Stimulated activated CD4-positive, alpha-beta T cell treated with anti-CD3 and anti-CD28 coated beads, TNF-alpha, amount 100 ng/mL, for 24 hours (primary cell): ENCODE results near the gene SMDT1.

ENCODE experiments used
- DNase-seq, 3 experiments: peaks; one replicate each; pipeline ENCODE4 v3.0.0-alpha.2; 2020; ENCODE audit warnings: low read depth in 3 of 3

The SMDT1 gene

DNA sequence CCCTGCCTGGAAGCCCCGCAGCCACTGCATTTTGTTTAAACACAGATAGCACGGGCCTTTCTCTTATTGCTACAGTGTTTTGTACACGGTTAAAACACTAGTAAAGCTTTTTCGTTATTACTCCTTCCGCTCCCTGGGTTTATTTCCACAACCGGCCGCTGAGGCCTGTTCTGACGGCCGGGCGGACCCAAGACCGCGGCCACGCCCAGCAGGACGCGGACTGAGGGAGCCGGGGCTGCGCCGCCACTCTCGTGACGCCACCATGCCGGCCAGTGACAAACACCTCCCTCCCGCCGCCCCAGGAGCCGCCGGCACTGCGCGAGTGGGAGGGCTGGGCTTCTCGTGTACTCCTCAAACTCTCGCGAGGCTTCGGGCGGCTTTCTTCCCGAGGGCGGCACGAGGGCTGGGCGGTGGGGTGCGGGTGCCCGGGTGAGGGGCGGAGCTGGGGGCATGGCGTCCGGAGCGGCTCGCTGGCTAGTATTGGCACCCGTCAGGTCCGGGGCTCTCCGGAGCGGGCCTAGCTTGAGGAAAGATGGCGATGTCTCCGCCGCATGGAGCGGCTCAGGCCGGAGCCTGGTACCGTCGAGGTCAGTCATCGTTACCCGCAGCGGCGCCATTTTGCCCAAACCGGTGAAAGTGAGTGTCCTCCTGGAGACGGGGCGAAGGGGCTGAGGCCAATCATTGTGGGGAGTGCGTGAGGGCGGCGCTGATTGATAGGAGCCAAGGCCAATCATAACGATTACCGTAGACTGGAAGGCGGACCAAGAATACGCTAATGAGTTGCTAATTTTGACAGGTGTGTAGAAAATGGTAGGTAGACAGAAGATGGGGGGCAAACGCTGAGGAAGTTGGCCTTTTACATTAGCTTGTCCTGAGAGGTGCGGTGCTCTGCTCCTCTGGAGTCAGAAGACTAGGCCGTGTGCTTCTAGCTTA is at the start of gene SMDT1:
Gene SMDT1, plus strand, starts transcription at position 382 of the 933 bp plus-strand sequence. Its CDS starts 69 bp downstream, at position 451.
- peak; percentile 93 to 98 (median 95) for DNase-seq

DNA sequence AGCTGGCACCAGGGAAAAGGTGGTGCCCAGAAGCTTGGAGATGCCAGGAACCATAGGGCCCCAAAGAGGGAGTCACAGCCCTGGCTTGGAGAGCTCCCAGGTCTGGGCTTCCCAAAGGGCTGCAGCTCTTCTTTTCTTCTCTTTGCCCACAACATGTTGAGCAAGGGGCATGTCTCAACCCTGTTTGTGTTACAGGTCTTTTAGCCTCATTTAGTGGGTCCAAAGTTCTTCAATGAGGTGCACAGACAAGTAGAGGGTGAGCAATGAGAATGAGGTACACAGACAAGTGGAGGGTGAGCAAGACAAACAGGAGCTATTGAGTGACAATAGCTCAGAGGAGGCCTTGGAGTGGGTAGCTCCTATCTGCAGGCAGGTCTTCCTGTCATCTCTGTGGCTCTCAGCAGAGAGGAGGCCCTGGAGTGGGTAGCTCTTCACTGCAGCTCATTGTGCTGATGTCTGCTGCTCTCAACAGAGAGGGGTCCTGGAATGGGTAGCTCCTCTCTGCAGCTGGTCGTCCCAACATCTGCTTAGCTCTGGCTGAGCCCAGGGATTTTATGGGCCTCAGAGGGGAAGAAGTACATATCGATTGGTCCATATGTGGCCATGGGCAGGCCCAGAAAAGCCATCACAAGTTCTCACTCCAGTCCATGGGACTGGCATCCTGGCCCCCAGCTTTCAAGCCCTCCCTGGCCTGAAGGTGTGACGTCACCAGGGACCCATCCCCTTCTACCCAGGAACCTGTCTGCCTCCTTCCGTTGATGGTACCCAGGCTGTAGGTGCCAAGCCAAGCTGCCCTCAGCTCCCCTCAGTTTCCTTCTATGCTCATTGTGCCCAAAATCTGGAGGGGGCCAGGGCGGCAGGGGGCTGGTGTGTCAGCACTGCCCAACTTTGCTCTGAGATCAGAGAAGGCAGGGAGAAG is 46.0 kb upstream of the SMDT1 start:
- no peak for DNase-seq

DNA sequence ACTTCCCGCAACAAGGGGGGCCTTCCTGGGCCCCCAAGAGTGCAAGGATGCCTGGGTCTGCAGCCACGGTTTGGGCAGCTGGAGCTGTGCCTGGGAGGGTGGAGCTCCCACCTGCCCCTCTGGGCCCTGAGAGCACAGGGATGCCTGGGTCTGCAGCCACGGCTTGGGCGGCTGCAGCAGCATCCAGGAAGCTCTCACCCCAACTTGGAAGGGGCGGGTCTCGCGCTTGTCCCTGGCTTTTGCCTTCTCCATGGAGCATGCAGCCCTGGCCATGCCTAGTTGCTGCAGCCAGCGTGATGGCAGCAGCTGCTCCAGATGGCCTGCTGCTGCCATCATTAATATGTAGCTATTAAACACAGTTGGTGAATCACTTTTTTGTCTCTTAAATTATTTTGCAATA is 44.2 kb upstream of the SMDT1 start:
- no peak for DNase-seq

GRCh38 chr22:42039271-42039670 is 40.2 kb upstream of the SMDT1 start:
- DNase-seq: no peak

DNA sequence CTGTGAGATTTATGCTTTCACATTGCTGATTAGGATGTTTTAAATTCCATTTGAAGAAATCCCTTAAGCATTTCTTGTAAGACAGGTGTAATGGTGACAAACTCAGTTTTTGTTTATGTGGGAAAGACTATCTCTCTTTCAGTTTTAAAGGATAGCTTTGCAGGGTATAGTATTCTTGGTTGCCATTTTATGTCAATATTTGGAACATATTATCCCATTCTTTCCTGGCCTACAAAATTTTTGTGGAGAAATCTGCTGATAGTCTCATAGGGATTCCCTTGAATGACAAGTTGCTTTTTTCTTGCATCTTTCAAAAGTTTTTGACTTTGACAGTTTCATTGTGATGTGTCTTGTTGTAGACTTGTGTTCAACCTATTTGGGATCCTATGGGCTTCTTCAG is 37.7 kb upstream of the SMDT1 start:
- DNase-seq: no peak

- DNase-seq: no peak
Observed at GRCh38 chr22:42050641-42051180, 28.8 kb upstream of the SMDT1 start.

GRCh38 chr22:42052765-42053164 is 26.7 kb upstream of the SMDT1 start:
- no peak for DNase-seq

DNA sequence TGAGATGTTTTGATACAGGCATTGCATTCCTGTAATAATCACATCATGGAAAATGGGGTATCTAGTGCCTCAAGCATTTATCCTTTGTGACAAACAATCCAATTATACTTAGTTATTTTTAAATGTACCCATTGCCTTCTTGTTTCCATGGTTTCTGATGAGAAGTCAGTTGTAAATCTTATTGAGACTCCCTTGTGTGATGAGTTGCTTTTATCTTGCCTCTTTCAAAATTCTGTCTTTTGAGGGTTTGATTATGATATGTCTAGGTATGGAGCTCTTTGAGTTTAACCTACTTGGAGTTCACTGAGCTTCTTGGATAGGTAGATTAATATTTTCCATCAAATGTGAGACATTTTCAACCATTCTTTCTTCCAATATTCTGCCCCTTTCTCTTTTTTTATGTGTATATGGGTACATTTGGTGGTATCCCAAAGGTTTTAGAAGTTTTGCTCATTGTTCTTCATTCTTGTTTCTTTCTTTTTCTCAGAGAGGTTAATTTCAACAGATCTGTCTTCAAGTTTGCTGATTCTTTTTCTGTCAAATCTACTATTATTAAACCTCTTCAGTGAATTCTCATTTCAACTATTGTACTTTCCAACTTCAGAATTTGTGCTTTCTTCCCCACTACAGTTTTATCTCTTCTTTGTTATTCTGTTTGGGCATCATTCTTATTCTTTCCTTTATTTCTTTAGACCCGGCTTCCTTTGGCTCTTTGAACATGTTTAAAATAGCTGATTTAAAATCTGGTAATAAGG is 22.6 kb upstream of the SMDT1 start:
- DNase-seq: no peak

GRCh38 chr22:42060489-42060888 is 19.0 kb upstream of the SMDT1 start:
- no peak for DNase-seq

DNA sequence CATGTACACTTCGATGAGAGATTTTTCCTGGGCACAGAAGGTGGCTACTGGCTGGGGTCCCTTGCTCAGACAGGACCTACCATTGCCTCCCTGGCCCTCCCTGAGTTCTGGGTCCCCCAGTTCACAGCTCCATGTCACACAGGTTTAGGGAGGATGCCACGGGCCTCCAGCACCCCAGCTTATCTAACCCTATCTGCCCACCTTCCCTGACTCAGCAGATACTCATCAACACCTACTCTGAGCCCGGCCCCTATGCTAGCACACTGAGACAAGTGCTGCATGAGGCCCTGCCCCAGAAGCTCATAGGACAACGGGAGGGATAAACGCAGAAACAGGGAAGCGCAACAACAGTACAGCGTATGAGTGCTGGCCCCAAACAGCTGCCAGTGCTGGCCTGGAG is 18.5 kb upstream of the SMDT1 start:
- no peak for DNase-seq

GRCh38 chr22:42062506-42063170 is 16.9 kb upstream of the SMDT1 start:
- DNase-seq: no peak

DNA sequence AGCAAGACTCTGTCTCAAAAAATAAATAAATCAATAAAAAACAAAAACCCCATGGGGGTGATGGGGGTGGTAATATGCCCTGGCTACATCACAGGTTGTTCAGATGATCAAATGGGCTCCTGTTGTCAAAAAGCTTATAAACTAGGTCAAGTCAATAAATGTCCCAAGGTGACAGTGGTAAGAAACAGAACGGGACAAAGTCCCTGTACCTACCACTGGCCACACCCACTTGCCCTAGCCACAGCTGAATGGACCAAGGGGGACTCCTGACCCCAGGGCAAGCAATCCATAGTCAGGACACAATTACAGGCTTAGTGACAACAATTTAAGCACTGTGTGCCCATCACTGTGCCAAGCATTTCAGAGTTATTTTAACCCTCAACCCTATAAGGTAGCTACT is 14.9 kb upstream of the SMDT1 start:
- DNase-seq: no peak

DNA sequence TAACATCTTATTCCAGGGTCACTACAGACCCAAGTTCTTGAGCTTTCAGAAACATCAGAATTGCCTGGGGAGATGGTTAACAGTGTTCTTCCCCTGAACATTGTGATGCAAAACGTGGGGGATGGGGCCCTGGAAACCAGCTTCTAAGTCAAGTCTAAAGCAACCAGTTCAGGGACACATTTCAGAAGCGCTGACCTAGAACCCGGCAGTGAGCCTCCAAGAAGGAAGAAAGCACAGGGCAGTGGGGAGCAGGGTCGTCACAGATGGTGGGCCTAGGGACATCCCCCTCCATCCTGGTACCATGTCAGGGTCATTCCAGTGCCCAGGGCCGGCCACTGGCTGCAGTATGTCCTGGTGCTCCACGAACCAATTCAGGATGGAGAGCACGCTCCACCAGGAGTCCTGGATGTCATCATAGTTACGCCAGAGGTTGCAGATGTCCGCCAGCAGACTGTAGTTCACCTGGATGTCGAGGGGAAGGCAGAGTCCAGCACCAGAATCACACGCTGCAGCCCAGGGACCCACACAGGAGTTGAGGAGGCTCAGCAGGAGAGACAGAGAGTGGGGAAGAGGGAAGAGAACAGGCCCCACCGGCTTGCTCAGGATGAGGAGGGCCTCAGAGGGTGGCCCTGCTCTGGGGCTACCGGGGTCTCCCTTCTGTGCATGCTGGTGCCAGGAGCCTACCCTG is 13.9 kb upstream of the SMDT1 start:
- DNase-seq: no peak

GRCh38 chr22:42066126-42066761 is 13.3 kb upstream of the SMDT1 start:
- no peak for DNase-seq

- no peak for DNase-seq
Observed at GRCh38 chr22:42066937-42067336, 12.6 kb upstream of the SMDT1 start.

GRCh38 chr22:42067671-42068251 is 11.7 kb upstream of the SMDT1 start:
- no peak for DNase-seq

DNA sequence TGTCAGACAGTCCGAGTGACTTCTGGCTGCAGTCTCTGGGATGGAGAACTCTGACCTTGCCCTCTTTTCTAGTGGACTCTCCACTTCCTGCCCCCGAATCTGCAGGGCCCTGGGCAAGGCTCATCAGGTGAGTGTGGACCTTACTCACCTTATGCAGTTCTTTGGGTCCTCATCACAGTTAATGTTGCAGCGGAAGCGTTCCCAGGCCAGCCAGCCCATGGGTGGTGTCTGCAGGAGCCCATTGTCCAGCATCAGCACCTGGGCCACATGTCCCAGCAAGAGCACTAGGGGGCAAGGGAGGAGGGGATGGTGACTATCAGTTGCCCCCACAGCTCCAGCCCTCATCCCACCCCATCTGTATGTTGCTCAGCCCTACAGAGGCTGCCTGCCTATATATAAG is 11.2 kb upstream of the SMDT1 start:
- DNase-seq: no peak

DNA sequence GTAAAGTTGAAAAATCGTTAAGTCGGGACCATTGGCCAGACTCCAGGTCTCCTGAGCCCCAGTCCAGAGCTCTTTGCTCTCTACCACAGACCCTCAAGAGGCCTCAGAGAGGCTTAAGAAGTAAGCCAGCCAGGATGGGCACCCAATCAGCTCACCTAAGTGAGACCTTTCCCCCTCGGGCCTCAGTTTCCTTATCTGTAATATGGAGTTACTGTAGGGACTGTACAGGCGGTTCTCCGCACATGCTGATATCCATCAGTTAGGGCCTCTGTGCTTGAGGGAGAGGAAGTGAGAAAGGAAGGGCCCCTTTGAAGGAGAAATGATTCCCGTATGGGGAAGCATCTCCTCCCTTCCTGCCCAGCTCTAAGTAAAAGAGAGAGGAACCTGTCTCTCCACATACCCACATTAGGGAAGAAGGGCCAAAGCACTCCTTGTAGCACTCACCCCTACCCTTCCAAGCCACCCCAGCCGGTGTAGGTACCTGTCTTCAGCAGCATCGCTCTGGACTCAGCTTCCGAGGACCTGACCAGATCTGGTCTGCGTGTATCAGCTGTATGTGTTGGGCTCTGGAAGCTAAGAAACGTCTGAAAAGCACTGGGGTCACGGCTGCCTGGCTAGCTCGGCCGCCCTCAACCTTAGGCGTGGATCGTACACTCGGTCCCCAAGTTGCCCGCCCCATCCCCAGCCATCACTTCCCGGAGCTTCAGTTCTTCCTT is 9.5 kb upstream of the SMDT1 start:
- DNase-seq: no peak
